GM23248 (cell line): ENCODE results near the gene CROCC2.

Source experiments
- EZH2 ChIP-seq: fragments of 200-600 bp; sonication (generic); IDR thresholded peaks from 2 replicates; pipeline ENCODE4 v1.6.1; 2018; ENCODE audit warnings: antibody characterized with exemption, mild to moderate bottlenecking; ENCODE audit not compliant: insufficient read depth, poor library complexity, severe bottlenecking
- EZH2phosphoT487 ChIP-seq: fragments of 200-600 bp; sonication (generic); IDR thresholded peaks from 2 replicates; pipeline ENCODE4 v1.6.1; 2018; ENCODE audit warnings: antibody characterized with exemption, moderate library complexity, mild to moderate bottlenecking, low read depth; ENCODE audit not compliant: insufficient read depth

DNA sequence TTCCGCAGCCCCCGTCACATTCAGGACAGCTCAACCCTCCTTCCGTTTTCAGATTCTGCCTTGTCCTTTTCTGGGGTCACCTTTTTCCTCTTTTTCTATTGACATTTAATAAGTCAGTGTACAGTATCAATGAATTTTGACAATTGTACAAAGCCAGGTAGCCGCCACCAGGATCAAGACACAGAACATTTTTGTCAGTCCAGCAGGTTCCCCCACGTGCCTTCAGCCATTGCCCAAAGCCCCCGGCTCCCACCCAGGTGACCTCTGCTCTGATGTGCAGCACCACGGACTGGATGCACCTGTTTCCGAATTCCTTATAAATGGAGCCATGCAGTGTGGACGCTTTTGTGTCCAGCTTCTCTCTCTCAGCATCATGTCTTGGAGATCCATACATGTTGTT, 30.0 kb downstream of the CROCC2 start:
- TF ChIP-seq EZH2 (no peak), EZH2phosphoT487 (no peak)
